Ishikawa (cell line): ENCODE data around the gene PCDH9.

Experiments used
- TAF1 ChIP-seq: IDR thresholded peaks from 2 replicates; pipeline ENCODE4 v1.6.1; 2012; ENCODE audit warnings: low read depth, mild to moderate bottlenecking
- YY1 ChIP-seq: IDR thresholded peaks from 2 replicates; pipeline ENCODE4 v1.6.1; 2012; ENCODE audit warnings: low read depth

- TF ChIP-seq YY1 (no peak), TAF1 (no peak)
These were observed 8.7 kb upstream of the PCDH9 start for GRCh38 chr13:67238861-67239260.
